CD4-positive, alpha-beta T cell (primary cell): ENCODE results near the gene DMRT2. TPM values are rescaled to one million over a fixed set of nuclear protein-coding genes. Genes with fewer than 3 reads are reported as not detected.
A peak's percentile ranks its signal among the peaks of the same experiment; 100 is the strongest.

Source experiments
- ATAC-seq: fragments of 200-7000 bp; cut with Tn5 transposase; one replicate; pipeline ENCODE4 v1.10.0; 2022; ENCODE audit warnings: mild to moderate bottlenecking; ENCODE audit not compliant: poor library complexity
- CTCF ChIA-PET: fragments of 350-600 bp; sonication (Branson Sonifier 250); formaldehyde crosslinking; loops from one replicate; lab custom pipeline; 2021; ENCODE audit warnings: antibody characterized with exemption, inconsistent platforms; lab: Charles Lee
- POLR2A ChIA-PET: fragments of 350-600 bp; sonication (Branson Sonifier 250); formaldehyde crosslinking; loops from one replicate; lab custom pipeline; 2021; ENCODE audit warnings: antibody characterized with exemption, inconsistent platforms; lab: Charles Lee
- DNase-seq, 14 experiments: peaks; one replicate each; pipeline ENCODE4 v3.0.0-alpha.2; 2013 to 2020; ENCODE audit warnings: mixed read lengths in 2 of 14
- H3K27ac ChIP-seq, 2 donors: one replicate each; pipeline versions ENCODE4 v1.5.1 to v1.7.0; 2013; ENCODE audit warnings: low read length in 2 of 2, low read depth in 1 of 2, mild to moderate bottlenecking in 1 of 2
- H3K27me3 ChIP-seq, 2 experiments: 1 replicate in 1 of 2; 2 replicates in 1 of 2; pipeline versions ENCODE4 v1.6.1 to v1.7.0; 2013; ENCODE audit warnings: low read length in 2 of 2, control low read depth in 1 of 2, mild to moderate bottlenecking in 1 of 2, moderate library complexity in 1 of 2; ENCODE audit not compliant: insufficient read depth in 2 of 2, control insufficient read depth in 1 of 2
- H3K36me3 ChIP-seq: one replicate; pipeline ENCODE4 v1.6.1; 2013; ENCODE audit warnings: low read length, control low read depth; ENCODE audit not compliant: insufficient read depth
- H3K4me1 ChIP-seq: one replicate; pipeline ENCODE4 v1.6.1; 2013; ENCODE audit warnings: low read length, control low read depth; ENCODE audit not compliant: insufficient read depth
- H3K4me3 ChIP-seq: one replicate; pipeline ENCODE4 v1.5.1; 2013; ENCODE audit warnings: mild to moderate bottlenecking, low read length, moderate library complexity
- H3K9me3 ChIP-seq, 2 experiments: 1 replicate in 1 of 2; 2 replicates in 1 of 2; pipeline versions ENCODE4 v1.6.1 to v1.7.0; 2013; ENCODE audit warnings: low read length in 2 of 2, mild to moderate bottlenecking in 2 of 2, control low read depth in 1 of 2, moderate library complexity in 1 of 2; ENCODE audit not compliant: control insufficient read depth in 1 of 2, insufficient read depth in 1 of 2
- H3K27ac Mint-ChIP-seq: one replicate; pipeline ENCODE4 v1.8.0; 2020; ENCODE audit warnings: mixed read lengths
- H3K27me3 Mint-ChIP-seq: one replicate; pipeline ENCODE4 v1.8.0; 2021; ENCODE audit warnings: mixed read lengths
- H3K36me3 Mint-ChIP-seq: one replicate; pipeline ENCODE4 v1.8.0; 2021; ENCODE audit warnings: low read depth, mixed read lengths
- H3K4me1 Mint-ChIP-seq: one replicate; pipeline ENCODE4 v1.8.0; 2021; ENCODE audit warnings: low read depth, mixed read lengths
- H3K4me3 Mint-ChIP-seq: one replicate; pipeline ENCODE4 v1.8.0; 2020; ENCODE audit warnings: mild to moderate bottlenecking, mixed read lengths
- H3K9me3 Mint-ChIP-seq: one replicate; pipeline ENCODE4 v1.8.0; 2020; ENCODE audit warnings: mixed read lengths
- intact Hi-C, 2 experiments: fragments of 100-400 bp; cut with DNase I in 1 of 2; cut with micrococcal nuclease in 1 of 2; formaldehyde crosslinking; loops; one replicate each; pipeline versions ENCODE4 v1.15.1 to v1.9.0; 2023 to 2025; cut with DNase I, micrococcal nuclease
- total RNA-seq, 174 experiments: library from RNA in 2 of 174; stranded (reverse) in 2 of 174; gene quantifications; one replicate each; pipeline ENCODE4 v1.2.3 and lab custom pipeline; 2021 to 2026
- TF ChIP-seq, protein P1 (sequence below): fragments of 200-600 bp; IDR thresholded peaks from one replicate; pipeline ENCODE4 v1.8.0; 2022; ENCODE audit warnings: antibody characterized with exemption, mild to moderate bottlenecking

The DMRT2 gene
- total RNA-seq, 2 experiments from 2014 or later: not detected

DNA sequence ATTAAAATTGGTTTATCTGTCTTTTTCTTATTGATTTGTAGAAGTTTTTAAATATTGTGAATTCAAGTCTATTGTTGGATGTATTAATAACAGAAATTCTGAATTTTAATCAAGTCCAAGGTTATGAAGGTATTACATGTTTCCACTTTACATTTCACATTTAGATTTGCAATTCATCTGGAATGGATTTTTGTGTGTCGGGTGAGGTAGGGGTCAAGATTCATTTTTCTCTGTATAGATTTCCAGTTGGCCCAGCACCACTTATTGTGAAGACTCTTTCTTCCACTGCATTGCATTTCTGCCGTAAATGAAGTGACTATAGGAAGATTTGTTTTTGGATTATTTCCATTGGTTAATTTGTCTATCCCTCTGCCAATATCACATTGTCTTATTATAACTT, 35.5 kb upstream of the DMRT2 start:
- CTCF ChIA-PET: no interaction called here
- Mint-ChIP-seq H3K27me3 (peaks cover 53% of the 10 kb centered on the region), H3K4me3 (no peak overlapping the region), H3K36me3 (no peaks in the 10 kb centered on the region), H3K9me3 (no peaks in the 10 kb centered on the region), H3K4me1 (no peaks in the 10 kb centered on the region), H3K27ac (no peak overlapping the region)
- no peaks in the 10 kb centered on the region for H3K4me1 ChIP-seq
- H3K27me3 ChIP-seq: peaks cover 4 to 13% of the 10 kb centered on the region in 2 experiments
- H3K4me3 ChIP-seq: no peak overlapping the region
- no peak overlapping the region for H3K27ac ChIP-seq
- TF ChIP-seq, protein P1, sequence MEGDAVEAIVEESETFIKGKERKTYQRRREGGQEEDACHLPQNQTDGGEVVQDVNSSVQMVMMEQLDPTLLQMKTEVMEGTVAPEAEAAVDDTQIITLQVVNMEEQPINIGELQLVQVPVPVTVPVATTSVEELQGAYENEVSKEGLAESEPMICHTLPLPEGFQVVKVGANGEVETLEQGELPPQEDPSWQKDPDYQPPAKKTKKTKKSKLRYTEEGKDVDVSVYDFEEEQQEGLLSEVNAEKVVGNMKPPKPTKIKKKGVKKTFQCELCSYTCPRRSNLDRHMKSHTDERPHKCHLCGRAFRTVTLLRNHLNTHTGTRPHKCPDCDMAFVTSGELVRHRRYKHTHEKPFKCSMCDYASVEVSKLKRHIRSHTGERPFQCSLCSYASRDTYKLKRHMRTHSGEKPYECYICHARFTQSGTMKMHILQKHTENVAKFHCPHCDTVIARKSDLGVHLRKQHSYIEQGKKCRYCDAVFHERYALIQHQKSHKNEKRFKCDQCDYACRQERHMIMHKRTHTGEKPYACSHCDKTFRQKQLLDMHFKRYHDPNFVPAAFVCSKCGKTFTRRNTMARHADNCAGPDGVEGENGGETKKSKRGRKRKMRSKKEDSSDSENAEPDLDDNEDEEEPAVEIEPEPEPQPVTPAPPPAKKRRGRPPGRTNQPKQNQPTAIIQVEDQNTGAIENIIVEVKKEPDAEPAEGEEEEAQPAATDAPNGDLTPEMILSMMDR: no peak
- intact Hi-C loops: no loop called here
- POLR2A ChIA-PET: no interaction called here
- no peaks in the 10 kb centered on the region for H3K9me3 ChIP-seq
- no peaks in the 10 kb centered on the region for H3K36me3 ChIP-seq
- DNase-seq (no peak), ATAC-seq (no peak)

DNA sequence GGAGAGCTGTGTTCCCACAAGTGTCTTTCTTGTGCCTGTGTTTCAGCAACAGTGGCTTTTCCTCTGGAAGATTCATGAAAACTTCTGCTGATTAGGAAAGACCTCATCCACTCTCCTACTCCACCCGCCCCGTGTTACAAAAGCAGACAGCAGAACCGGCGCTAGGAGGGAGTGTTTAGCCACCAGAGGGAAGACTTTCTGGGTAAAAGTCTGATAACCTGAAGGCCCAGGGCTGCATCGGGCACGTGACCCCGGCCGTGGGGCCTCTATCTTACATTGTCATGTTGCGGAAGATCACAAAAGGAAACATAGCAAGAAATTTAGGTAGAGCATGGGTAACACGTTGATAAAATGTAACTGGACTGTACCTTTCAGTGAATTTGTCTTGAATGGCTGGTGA, 32.0 kb upstream of the DMRT2 start:
- peaks cover 0 to 30% of the 10 kb centered on the region in 2 experiments for H3K27me3 ChIP-seq
- no peaks in the 10 kb centered on the region for H3K4me1 ChIP-seq
- Mint-ChIP-seq H3K4me1 (no peaks in the 10 kb centered on the region), H3K27me3 (peaks cover 46% of the 10 kb centered on the region), H3K4me3 (no peak overlapping the region), H3K9me3 (no peaks in the 10 kb centered on the region), H3K27ac (no peak overlapping the region), H3K36me3 (no peaks in the 10 kb centered on the region)
- TF ChIP-seq, protein P1: no peak
- ATAC-seq (no peak), DNase-seq (peak in 3 of 14 experiments; percentile 18 to 33 (median 29))
- H3K9me3 ChIP-seq: peaks cover 4 to 5% of the 10 kb centered on the region in 2 experiments
- intact Hi-C loops: no loop called here
- H3K36me3 ChIP-seq: no peaks in the 10 kb centered on the region
- ChIA-PET POLR2A (no interaction called here), CTCF (no interaction called here)
- no peak overlapping the region for H3K27ac ChIP-seq
- no peak overlapping the region for H3K4me3 ChIP-seq

DNA sequence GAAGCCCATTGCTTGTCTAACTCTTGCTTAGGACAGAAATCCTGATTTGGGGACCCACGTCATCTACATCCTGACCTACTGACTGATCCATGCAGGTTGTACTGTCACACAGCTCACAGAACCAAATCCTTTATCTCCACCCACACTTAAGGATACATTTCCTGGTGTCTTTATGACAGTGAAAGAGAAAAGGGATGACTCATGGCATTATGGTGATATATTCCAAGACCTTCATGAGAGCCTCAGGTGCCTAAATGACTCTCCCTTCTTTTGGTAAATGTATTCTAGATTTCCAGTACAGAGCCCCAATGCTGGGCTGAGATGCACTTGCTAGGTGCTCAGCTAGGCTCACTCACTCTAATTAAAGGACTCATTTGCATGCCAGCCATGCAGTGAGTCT, 26.0 kb upstream of the DMRT2 start:
- no peaks in the 10 kb centered on the region for H3K36me3 Mint-ChIP-seq
- Histone ChIP-seq H3K4me3 (no peak overlapping the region), H3K27ac (no peak overlapping the region), H3K4me1 (no peaks in the 10 kb centered on the region), H3K27me3 (peaks cover 4 to 30% of the 10 kb centered on the region in 2 experiments), H3K36me3 (no peaks in the 10 kb centered on the region), H3K9me3 (peaks cover 5 to 11% of the 10 kb centered on the region in 2 experiments)
- H3K4me1 Mint-ChIP-seq: no peaks in the 10 kb centered on the region
- H3K27me3 Mint-ChIP-seq: peaks cover 51% of the 10 kb centered on the region
- H3K4me3 Mint-ChIP-seq: no peak overlapping the region
- TF ChIP-seq, protein P1: no peak
- ChIA-PET POLR2A (no interaction called here), CTCF (no interaction called here)
- no peak overlapping the region for H3K27ac Mint-ChIP-seq
- intact Hi-C loops: no loop called here
- H3K9me3 Mint-ChIP-seq: no peaks in the 10 kb centered on the region
- ATAC-seq (no peak), DNase-seq (no peak)
